H9 (cell line): ENCODE data around the gene SERPINB13. TPM values are rescaled to one million over a fixed set of nuclear protein-coding genes. Genes with fewer than 3 reads are reported as not detected.

Experiments
- DNase-seq: peaks from one replicate; pipeline ENCODE4 v3.0.0-alpha.2; 2017
- H2AFZ ChIP-seq: one replicate; pipeline ENCODE4 v1.6.1; 2013; ENCODE audit warnings: mild to moderate bottlenecking, low read length, control low read depth, moderate library complexity
- H2AK5ac ChIP-seq: 2 replicates; pipeline ENCODE4 v1.6.1; 2013; ENCODE audit warnings: low read length, control low read depth, mixed read lengths; ENCODE audit not compliant: insufficient read length
- H2BK120ac ChIP-seq: one replicate; pipeline ENCODE4 v1.6.1; 2013; ENCODE audit warnings: low read depth, mild to moderate bottlenecking, low read length, control low read depth, inconsistent platforms; ENCODE audit not compliant: poor library complexity, severe bottlenecking
- H2BK12ac ChIP-seq: 2 replicates; pipeline ENCODE4 v1.6.1; 2013; ENCODE audit warnings: low read length, control low read depth, mixed read lengths, low read depth; ENCODE audit not compliant: insufficient read length
- H2BK15ac ChIP-seq: 2 replicates; pipeline ENCODE4 v1.6.1; 2013; ENCODE audit warnings: low read depth, low read length, control low read depth
- H2BK20ac ChIP-seq: one replicate; pipeline ENCODE4 v1.6.1; 2013; ENCODE audit warnings: low read depth, mild to moderate bottlenecking, low read length, control low read depth, inconsistent platforms; ENCODE audit not compliant: poor library complexity, severe bottlenecking
- H2BK5ac ChIP-seq: 2 replicates; pipeline ENCODE4 v1.6.1; 2013; ENCODE audit warnings: low read length, control low read depth, mixed read lengths; ENCODE audit not compliant: insufficient read length
- H3K14ac ChIP-seq: 2 replicates; pipeline ENCODE4 v1.6.1; 2013; ENCODE audit warnings: low read length, control low read depth; ENCODE audit not compliant: insufficient read depth
- H3K18ac ChIP-seq: 2 replicates; pipeline ENCODE4 v1.6.1; 2013; ENCODE audit warnings: low read depth, mild to moderate bottlenecking, mixed read lengths, low read length, control low read depth; ENCODE audit not compliant: insufficient read length
- H3K23ac ChIP-seq: 2 replicates; pipeline ENCODE4 v1.6.1; 2013; ENCODE audit warnings: low read length, control low read depth, mixed read lengths, low read depth; ENCODE audit not compliant: insufficient read length
- H3K23me2 ChIP-seq: 2 replicates; pipeline ENCODE4 v1.6.1; 2013; ENCODE audit warnings: low read depth, mild to moderate bottlenecking, mixed read lengths, low read length, control low read depth; ENCODE audit not compliant: insufficient read length, poor library complexity, severe bottlenecking
- H3K27ac ChIP-seq: 2 replicates; pipeline ENCODE4 v1.5.1; 2013; ENCODE audit warnings: low read length, control low read depth, mixed read lengths, low read depth; ENCODE audit not compliant: insufficient read length
- H3K27me3 ChIP-seq: 2 replicates; pipeline ENCODE4 v1.6.1; 2013; ENCODE audit warnings: low read length, control low read depth, inconsistent platforms; ENCODE audit not compliant: insufficient read depth
- H3K4ac ChIP-seq: 2 replicates; pipeline ENCODE4 v1.6.1; 2013; ENCODE audit warnings: low read depth, mild to moderate bottlenecking, control low read depth, inconsistent platforms, low read length, moderate library complexity
- H3K4me1 ChIP-seq: 2 replicates; pipeline ENCODE4 v1.6.1; 2013; ENCODE audit warnings: low read length, control low read depth, inconsistent platforms; ENCODE audit not compliant: insufficient read depth
- H3K4me2 ChIP-seq: 2 replicates; pipeline ENCODE4 v1.6.1; 2013; ENCODE audit warnings: low read length, control low read depth, mixed read lengths; ENCODE audit not compliant: insufficient read length, insufficient read depth
- H3K56ac ChIP-seq: 2 replicates; pipeline ENCODE4 v1.6.1; 2013; ENCODE audit warnings: low read depth, mild to moderate bottlenecking, mixed read lengths, low read length, control low read depth; ENCODE audit not compliant: insufficient read length
- H3K79me1 ChIP-seq: 2 replicates; pipeline ENCODE4 v1.6.1; 2013; ENCODE audit warnings: low read depth, mild to moderate bottlenecking, moderate library complexity, low read length, control low read depth, inconsistent platforms; ENCODE audit not compliant: insufficient read depth, poor library complexity, severe bottlenecking
- H3K79me2 ChIP-seq: 2 replicates; pipeline ENCODE4 v1.6.1; 2013; ENCODE audit warnings: low read length, control low read depth, inconsistent platforms; ENCODE audit not compliant: insufficient read depth
- H3K9ac ChIP-seq: 2 replicates; pipeline ENCODE4 v1.6.1; 2013; ENCODE audit warnings: low read length, control low read depth, mixed read lengths; ENCODE audit not compliant: insufficient read length; ENCODE audit errors: extremely low read depth
- H3K9me3 ChIP-seq: one replicate; pipeline ENCODE4 v1.6.1; 2013; ENCODE audit warnings: low read depth, low read length, inconsistent platforms; ENCODE audit not compliant: control insufficient read depth
- H3T11ph ChIP-seq: one replicate; pipeline ENCODE4 v1.6.1; 2013; ENCODE audit warnings: mild to moderate bottlenecking, low read length, control low read depth, inconsistent platforms
- H4K20me1 ChIP-seq: one replicate; pipeline ENCODE4 v1.6.1; 2013; ENCODE audit not compliant: control insufficient read depth, insufficient read length, insufficient read depth
- H4K5ac ChIP-seq: 2 replicates; pipeline ENCODE4 v1.6.1; 2013; ENCODE audit warnings: low read depth, mild to moderate bottlenecking, mixed read lengths, low read length, control low read depth; ENCODE audit not compliant: insufficient read length
- H4K8ac ChIP-seq: replicated peaks from 2 replicates; pipeline ENCODE4 v1.6.1; 2013; ENCODE audit warnings: low read length, control low read depth, mixed read lengths, low read depth; ENCODE audit not compliant: insufficient read length
- H4K91ac ChIP-seq: 2 replicates; pipeline ENCODE4 v1.6.1; 2013; ENCODE audit warnings: low read depth, mild to moderate bottlenecking, moderate library complexity, mixed read lengths, low read length, control low read depth; ENCODE audit not compliant: insufficient read length
- H3K27ac Mint-ChIP-seq, 3 experiments: 2 replicates in 2 of 3; 3 replicates in 1 of 3; pipeline ENCODE4 v1.8.0; 2020 to 2021; ENCODE audit warnings: mixed read lengths in 3 of 3, mild to moderate bottlenecking in 1 of 3, moderate library complexity in 1 of 3
- H3K27me3 Mint-ChIP-seq: 2 replicates; pipeline ENCODE4 v1.8.0; 2021; ENCODE audit warnings: low read depth, mild to moderate bottlenecking, moderate library complexity, mixed read lengths
- H3K36me3 Mint-ChIP-seq, 3 experiments: 2 replicates in 2 of 3; 3 replicates in 1 of 3; pipeline ENCODE4 v1.8.0; 2020 to 2021; ENCODE audit warnings: low read depth in 3 of 3, mixed read lengths in 3 of 3; ENCODE audit not compliant: insufficient read depth in 1 of 3
- H3K4me1 Mint-ChIP-seq, 2 experiments: 2 replicates each; pipeline ENCODE4 v1.8.0; 2020; ENCODE audit warnings: mixed read lengths in 2 of 2
- H3K4me3 Mint-ChIP-seq, 2 experiments: 2 replicates in 1 of 2; 3 replicates in 1 of 2; pipeline ENCODE4 v1.8.0; 2020 to 2021; ENCODE audit warnings: mild to moderate bottlenecking in 2 of 2, mixed read lengths in 2 of 2, moderate library complexity in 1 of 2
- H3K9me3 Mint-ChIP-seq, 2 experiments: 2 replicates in 1 of 2; 3 replicates in 1 of 2; pipeline ENCODE4 v1.8.0; 2020; ENCODE audit warnings: mild to moderate bottlenecking in 2 of 2, mixed read lengths in 2 of 2, moderate library complexity in 1 of 2
- total RNA-seq: library from RNA; stranded (reverse); gene quantifications from 2 replicates; pipeline ENCODE4 v1.2.1, GENCODE V29; 2021
- TF ChIP-seq, protein P1 (sequence below): fragments of 200-600 bp; sonication (generic); conservative IDR thresholded peaks from 3 replicates; pipeline ENCODE4 v1.8.0; 2021; ENCODE audit warnings: antibody characterized with exemption, mild to moderate bottlenecking

The SERPINB13 gene
- total RNA-seq, 1 experiment from 2014 or later = not detected

DNA sequence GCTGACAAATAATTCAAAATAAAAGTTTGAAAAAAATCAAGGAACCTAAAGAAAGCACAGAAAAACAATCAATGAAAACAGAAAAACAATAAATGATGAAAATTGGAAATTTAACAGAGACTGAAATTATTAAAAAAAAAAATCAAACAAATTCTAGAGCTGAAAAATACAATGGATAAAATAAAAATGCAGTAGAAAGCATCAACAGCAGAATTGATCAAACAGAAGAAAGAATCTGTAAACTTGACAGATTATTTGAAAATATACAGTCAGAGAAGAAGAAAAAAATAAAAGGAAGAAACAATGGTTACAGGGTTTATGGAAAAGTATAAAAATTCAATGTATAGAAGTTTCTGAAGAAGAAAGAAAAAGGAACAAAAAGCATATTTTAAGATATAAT lies 40.7 kb downstream of the SERPINB13 start:
- Histone ChIP-seq H3K79me1 (no peaks in the 10 kb centered on the region), H4K91ac (no peak overlapping the region), H3K9me3 (peaks cover 13% of the 10 kb centered on the region), H2BK15ac (no peak overlapping the region), H3T11ph (no peak overlapping the region), H4K20me1 (no peaks in the 10 kb centered on the region), H2BK120ac (no peak overlapping the region), H3K4ac (no peak overlapping the region), H2AFZ (no peak overlapping the region), H3K79me2 (no peaks in the 10 kb centered on the region), H2BK12ac (no peak overlapping the region), H3K14ac (no peak overlapping the region), H4K8ac (no peak overlapping the region), H3K9ac (no peak overlapping the region), H3K4me1 (no peaks in the 10 kb centered on the region), H3K23ac (no peak overlapping the region), H4K5ac (no peak overlapping the region), H2AK5ac (no peak overlapping the region), H3K18ac (no peak overlapping the region), H3K56ac (no peak overlapping the region), H2BK20ac (no peak overlapping the region), H3K27me3 (no peaks in the 10 kb centered on the region), H2BK5ac (no peak overlapping the region), H3K4me2 (no peak overlapping the region), H3K27ac (no peak overlapping the region), H3K23me2 (no peaks in the 10 kb centered on the region)
- DNase-seq = no peak
- Mint-ChIP-seq H3K4me1 (no peaks in the 10 kb centered on the region), H3K4me3 (no peak overlapping the region), H3K36me3 (peaks cover 19 to 44% (median 35%) of the 10 kb centered on the region in 3 experiments), H3K27me3 (no peaks in the 10 kb centered on the region; the same call in none of the 2 replicates), H3K27ac (no peak overlapping the region), H3K9me3 (peaks cover 47 to 49% of the 10 kb centered on the region in 2 experiments)
- TF ChIP-seq, protein P1, sequence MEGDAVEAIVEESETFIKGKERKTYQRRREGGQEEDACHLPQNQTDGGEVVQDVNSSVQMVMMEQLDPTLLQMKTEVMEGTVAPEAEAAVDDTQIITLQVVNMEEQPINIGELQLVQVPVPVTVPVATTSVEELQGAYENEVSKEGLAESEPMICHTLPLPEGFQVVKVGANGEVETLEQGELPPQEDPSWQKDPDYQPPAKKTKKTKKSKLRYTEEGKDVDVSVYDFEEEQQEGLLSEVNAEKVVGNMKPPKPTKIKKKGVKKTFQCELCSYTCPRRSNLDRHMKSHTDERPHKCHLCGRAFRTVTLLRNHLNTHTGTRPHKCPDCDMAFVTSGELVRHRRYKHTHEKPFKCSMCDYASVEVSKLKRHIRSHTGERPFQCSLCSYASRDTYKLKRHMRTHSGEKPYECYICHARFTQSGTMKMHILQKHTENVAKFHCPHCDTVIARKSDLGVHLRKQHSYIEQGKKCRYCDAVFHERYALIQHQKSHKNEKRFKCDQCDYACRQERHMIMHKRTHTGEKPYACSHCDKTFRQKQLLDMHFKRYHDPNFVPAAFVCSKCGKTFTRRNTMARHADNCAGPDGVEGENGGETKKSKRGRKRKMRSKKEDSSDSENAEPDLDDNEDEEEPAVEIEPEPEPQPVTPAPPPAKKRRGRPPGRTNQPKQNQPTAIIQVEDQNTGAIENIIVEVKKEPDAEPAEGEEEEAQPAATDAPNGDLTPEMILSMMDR = no peak
